TTC549 (cell line): ENCODE results near the gene INAFM2.

ENCODE experiments used
- FAIRE-seq: peaks from 2 replicates; lab custom pipeline; 2012; peaks lifted over from hg19 to GRCh38; lab: Jason Lieb, UNC

INAFM2 gene

GRCh38 chr15:40365016-40365415, 41.5 kb downstream of the INAFM2 start:
- FAIRE-seq: no peak

GRCh38 chr15:40365624-40366456, 42.3 kb downstream of the INAFM2 start:
- no peak for FAIRE-seq

DNA sequence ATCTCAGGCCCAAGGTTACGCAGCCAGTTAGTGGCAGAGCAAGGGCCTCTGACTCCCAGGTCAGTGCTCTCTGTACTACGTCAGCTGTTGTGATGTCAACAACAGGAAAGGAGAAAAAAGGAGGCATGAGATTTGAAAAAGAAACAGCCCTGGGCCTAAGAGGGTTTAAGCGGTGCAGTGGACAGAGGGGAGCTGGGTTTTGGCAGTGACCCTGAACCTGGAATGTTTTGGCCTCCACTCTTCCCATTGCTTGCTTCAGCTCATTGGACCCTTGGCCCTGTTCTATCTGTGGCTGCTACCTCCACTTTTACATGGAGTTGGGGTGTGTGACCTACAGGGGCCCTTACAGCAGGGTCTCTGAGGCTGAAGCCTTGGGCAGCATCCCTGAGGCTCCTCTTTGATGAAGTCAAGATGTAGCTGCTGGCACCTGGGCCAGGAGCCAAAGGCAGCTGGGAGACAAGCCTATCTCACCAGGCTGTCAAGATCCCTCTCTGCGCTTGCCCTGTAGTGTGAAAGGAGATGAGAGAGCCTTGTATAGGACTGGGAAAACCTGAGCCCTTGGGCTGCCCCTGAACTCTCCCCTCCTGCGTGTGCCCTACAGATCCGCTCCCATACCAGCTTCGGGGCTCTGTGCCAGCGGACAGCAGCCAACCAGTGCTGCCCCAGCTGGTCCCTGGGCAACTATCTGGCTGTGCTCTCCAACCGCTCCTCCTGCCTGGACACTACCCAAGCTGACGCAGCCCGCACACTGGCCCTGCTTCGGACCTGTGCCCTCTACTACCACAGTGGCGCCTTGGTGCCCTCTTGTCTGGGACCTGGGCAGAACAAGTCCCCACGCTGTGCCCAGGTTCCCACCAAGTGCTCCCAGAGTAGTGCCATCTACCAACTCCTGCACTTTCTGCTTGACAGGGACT, 43.2 kb downstream of the INAFM2 start:
- FAIRE-seq: no peak

DNA sequence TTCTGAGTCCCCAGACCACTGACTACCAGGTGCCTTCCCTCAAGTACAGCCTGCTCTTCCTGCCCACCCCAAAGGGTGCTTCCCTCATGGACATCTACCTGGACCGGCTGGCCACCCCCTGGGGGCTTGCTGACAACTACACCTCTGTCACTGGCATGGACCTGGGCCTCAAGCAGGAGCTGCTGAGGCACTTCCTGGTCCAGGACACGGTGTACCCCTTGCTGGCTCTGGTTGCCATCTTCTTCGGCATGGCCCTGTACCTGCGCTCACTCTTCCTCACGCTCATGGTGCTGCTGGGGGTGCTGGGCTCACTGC, 43.8 kb downstream of the INAFM2 start:
- no peak for FAIRE-seq

DNA sequence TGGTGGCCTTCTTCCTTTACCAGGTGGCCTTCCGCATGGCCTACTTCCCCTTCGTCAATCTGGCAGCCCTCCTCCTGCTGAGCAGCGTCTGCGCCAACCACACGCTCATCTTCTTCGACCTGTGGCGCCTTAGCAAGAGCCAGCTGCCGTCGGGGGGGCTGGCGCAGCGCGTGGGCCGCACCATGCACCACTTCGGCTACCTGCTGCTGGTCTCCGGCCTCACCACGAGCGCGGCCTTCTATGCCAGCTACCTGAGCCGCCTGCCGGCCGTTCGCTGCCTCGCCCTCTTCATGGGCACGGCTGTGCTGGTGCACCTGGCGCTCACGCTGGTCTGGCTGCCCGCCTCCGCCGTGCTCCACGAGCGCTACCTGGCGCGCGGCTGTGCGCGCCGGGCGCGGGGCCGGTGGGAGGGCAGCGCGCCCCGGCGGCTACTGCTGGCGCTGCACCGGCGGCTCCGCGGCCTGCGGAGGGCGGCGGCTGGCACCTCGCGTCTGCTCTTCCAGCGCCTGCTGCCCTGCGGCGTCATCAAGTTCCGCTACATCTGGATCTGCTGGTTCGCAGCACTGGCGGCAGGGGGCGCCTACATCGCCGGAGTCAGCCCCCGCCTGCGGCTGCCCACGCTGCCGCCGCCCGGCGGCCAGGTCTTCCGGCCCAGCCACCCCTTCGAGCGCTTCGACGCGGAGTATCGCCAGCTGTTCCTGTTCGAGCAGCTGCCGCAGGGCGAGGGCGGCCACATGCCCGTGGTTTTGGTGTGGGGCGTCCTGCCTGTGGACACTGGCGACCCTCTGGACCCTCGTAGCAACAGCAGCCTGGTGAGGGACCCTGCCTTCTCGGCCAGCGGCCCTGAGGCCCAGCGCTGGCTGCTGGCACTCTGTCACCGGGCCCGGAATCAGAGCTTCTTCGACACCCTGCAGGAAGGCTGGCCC, 44.5 kb downstream of the INAFM2 start:
- FAIRE-seq: no peak

DNA sequence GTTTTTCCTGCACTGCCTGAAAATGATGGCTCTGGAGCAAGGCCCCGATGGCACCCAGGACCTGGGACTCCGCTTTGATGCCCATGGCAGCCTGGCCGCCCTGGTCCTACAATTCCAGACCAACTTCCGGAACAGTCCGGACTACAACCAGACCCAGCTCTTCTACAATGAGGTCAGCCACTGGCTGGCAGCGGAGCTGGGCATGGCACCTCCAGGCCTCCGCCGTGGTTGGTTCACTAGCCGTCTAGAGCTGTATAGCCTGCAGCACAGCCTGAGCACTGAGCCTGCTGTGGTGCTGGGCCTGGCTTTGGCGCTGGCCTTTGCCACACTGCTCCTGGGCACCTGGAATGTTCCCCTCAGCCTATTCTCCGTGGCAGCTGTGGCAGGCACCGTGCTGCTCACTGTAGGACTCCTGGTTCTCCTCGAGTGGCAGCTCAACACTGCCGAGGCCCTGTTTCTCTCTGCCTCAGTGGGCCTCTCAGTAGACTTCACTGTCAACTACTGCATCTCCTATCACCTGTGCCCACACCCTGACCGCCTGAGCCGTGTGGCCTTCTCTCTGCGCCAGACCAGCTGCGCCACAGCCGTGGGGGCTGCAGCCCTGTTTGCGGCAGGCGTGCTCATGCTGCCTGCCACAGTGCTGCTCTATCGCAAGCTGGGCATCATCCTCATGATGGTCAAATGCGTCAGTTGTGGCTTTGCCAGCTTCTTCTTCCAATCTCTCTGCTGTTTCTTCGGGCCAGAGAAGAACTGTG, 45.4 kb downstream of the INAFM2 start:
- FAIRE-seq: no peak

DNA sequence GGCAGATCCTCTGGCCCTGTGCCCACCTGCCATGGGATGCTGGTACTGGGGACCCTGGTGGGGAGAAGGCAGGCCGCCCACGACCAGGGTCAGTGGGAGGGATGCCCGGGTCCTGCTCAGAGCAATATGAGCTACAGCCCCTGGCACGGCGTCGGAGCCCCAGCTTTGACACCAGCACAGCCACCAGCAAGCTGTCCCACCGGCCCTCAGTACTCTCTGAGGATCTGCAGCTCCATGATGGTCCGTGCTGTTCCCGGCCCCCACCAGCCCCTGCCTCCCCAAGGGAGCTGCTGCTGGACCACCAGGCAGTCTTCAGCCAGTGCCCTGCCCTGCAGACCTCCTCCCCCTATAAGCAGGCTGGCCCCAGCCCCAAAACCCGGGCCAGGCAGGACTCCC, 46.0 kb downstream of the INAFM2 start:
- no peak for FAIRE-seq

DNA sequence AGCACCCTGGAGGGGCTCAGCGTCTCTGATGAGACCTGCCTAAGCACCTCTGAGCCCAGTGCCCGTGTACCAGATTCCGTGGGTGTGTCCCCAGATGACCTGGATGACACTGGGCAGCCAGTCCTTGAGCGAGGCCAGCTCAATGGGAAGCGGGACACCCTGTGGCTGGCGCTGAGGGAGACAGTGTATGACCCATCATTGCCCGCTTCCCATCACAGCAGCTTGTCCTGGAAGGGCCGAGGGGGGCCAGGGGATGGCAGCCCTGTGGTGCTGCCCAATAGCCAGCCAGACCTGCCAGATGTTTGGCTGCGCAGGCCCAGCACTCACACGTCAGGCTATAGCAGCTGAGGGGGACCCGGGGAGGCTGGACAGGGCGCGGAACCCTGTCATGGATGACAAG, 46.5 kb downstream of the INAFM2 start:
- FAIRE-seq: no peak

DNA sequence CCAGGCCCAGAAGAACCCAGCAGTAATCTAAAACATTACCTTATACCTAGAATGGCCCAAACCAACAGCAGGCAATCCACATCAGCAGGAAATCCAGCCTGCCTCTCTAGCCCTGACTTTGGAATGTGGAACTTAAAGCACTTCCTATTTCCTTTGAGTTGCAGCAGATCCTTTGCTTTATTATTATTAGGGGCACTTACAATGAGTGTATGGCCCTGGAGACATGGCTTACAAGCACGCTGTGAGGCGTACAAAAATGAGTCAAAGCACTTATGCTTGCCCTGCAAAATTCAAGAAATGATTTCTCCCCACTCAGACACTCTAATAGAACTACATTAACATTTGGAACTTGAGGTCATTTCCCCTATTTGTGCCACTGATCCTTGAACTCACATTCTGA, 49.5 kb downstream of the INAFM2 start:
- no peak for FAIRE-seq
